Neuron (in vitro differentiated cells): ENCODE data around the gene FANK1.
"Not testable (repeated sequence)": the region's sequence is repeated elsewhere in the genome, so short reads cannot be mapped to it uniquely, and the experiment has no call there.

Experiments
- H2AFZ ChIP-seq: one replicate; pipeline ENCODE4 v1.6.1; 2013; ENCODE audit warnings: low read depth, mild to moderate bottlenecking, inconsistent platforms, low read length, moderate library complexity
- H3K27me3 ChIP-seq: one replicate; pipeline ENCODE4 v1.6.1; 2013; ENCODE audit warnings: low read length; ENCODE audit not compliant: insufficient read depth
- H3K36me3 ChIP-seq: one replicate; pipeline ENCODE4 v1.6.1; 2013; ENCODE audit warnings: low read length; ENCODE audit not compliant: insufficient read depth
- H3K4me1 ChIP-seq: one replicate; pipeline ENCODE4 v1.6.1; 2013; ENCODE audit warnings: low read length; ENCODE audit not compliant: insufficient read depth
- H3K4me3 ChIP-seq: 2 replicates; pipeline ENCODE4 v1.5.1; 2013; ENCODE audit warnings: mild to moderate bottlenecking, low read length, moderate library complexity
- H3K9me3 ChIP-seq: one replicate; pipeline ENCODE4 v1.6.1; 2013; ENCODE audit warnings: low read length

FANK1 gene

GRCh38 chr10:125896088-125896934 lies at the start of gene FANK1:
Gene FANK1 (plus strand): TSS chr10:125896564. CDS start chr10:125896643, 79 bp downstream.
- H3K4me1 ChIP-seq, H3K36me3 ChIP-seq, H3K9me3 ChIP-seq, H3K27me3 ChIP-seq: not testable (repeated sequence)
- H3K4me3 ChIP-seq, result peak within 1 kb of the TSS; percentile 51
- H2AFZ ChIP-seq, result peak within 1 kb of the TSS; percentile 76

- no peak overlapping the region for H2AFZ ChIP-seq
- peaks cover 62% of the 10 kb centered on the region for H3K36me3 ChIP-seq
- no peak overlapping the region for H3K4me3 ChIP-seq
- no peaks in the 10 kb centered on the region for H3K27me3 ChIP-seq
- peaks cover 2% of the 10 kb centered on the region for H3K9me3 ChIP-seq
- H3K4me1 ChIP-seq, result no peaks in the 10 kb centered on the region
Observed at GRCh38 chr10:125846894-125847293, 49.5 kb upstream of the FANK1 start.

GRCh38 chr10:125848371-125848770 lies 48.0 kb upstream of the FANK1 start:
- Histone ChIP-seq H3K27me3 (no peaks in the 10 kb centered on the region), H3K4me3 (no peak overlapping the region), H3K9me3 (peaks cover 2% of the 10 kb centered on the region), H3K36me3 (peaks cover 68% of the 10 kb centered on the region), H2AFZ (no peak overlapping the region), H3K4me1 (no peaks in the 10 kb centered on the region)

GRCh38 chr10:125848857-125849256 lies 47.5 kb upstream of the FANK1 start:
- Histone ChIP-seq H3K9me3 (peaks cover 2% of the 10 kb centered on the region), H3K4me3 (no peak overlapping the region), H3K27me3 (no peaks in the 10 kb centered on the region), H2AFZ (no peak overlapping the region), H3K4me1 (no peaks in the 10 kb centered on the region), H3K36me3 (peaks cover 64% of the 10 kb centered on the region)

- Histone ChIP-seq H3K4me1 (no peaks in the 10 kb centered on the region), H3K36me3 (peaks cover 65% of the 10 kb centered on the region), H3K27me3 (no peaks in the 10 kb centered on the region), H2AFZ (no peak overlapping the region), H3K4me3 (no peak overlapping the region), H3K9me3 (peaks cover 2% of the 10 kb centered on the region)
Observed at GRCh38 chr10:125849448-125849847, 46.9 kb upstream of the FANK1 start.

- no peak overlapping the region for H2AFZ ChIP-seq
- no peak overlapping the region for H3K4me3 ChIP-seq
- no peaks in the 10 kb centered on the region for H3K27me3 ChIP-seq
- H3K9me3 ChIP-seq, result peaks cover 2% of the 10 kb centered on the region
- no peaks in the 10 kb centered on the region for H3K4me1 ChIP-seq
- H3K36me3 ChIP-seq, result peaks cover 63% of the 10 kb centered on the region
Observed at GRCh38 chr10:125850766-125851731, 45.3 kb upstream of the FANK1 start.

- Histone ChIP-seq H3K4me3 (no peak overlapping the region), H3K9me3 (peaks cover 2% of the 10 kb centered on the region), H3K4me1 (no peaks in the 10 kb centered on the region), H2AFZ (no peak overlapping the region), H3K27me3 (no peaks in the 10 kb centered on the region), H3K36me3 (peaks cover 58% of the 10 kb centered on the region)
Observed at GRCh38 chr10:125852487-125852886, 43.9 kb upstream of the FANK1 start.

- Histone ChIP-seq H3K4me1 (no peaks in the 10 kb centered on the region), H2AFZ (no peak overlapping the region), H3K4me3 (no peak overlapping the region), H3K9me3 (no peaks in the 10 kb centered on the region), H3K27me3 (no peaks in the 10 kb centered on the region), H3K36me3 (peaks cover 35% of the 10 kb centered on the region)
Observed at GRCh38 chr10:125857185-125857760, 39.1 kb upstream of the FANK1 start.

GRCh38 chr10:125859128-125859817 lies 37.1 kb upstream of the FANK1 start:
- Histone ChIP-seq H3K4me1 (no peaks in the 10 kb centered on the region), H3K4me3 (no peak overlapping the region), H3K27me3 (no peaks in the 10 kb centered on the region), H2AFZ (no peak overlapping the region), H3K36me3 (peaks cover 25% of the 10 kb centered on the region), H3K9me3 (no peaks in the 10 kb centered on the region)

GRCh38 chr10:125865120-125865519 lies 31.2 kb upstream of the FANK1 start:
- Histone ChIP-seq H2AFZ (no peak overlapping the region), H3K4me3 (no peak overlapping the region), H3K27me3 (no peaks in the 10 kb centered on the region), H3K9me3 (no peaks in the 10 kb centered on the region), H3K4me1 (no peaks in the 10 kb centered on the region), H3K36me3 (peaks cover 23% of the 10 kb centered on the region)

GRCh38 chr10:125866421-125867029 lies 29.8 kb upstream of the FANK1 start:
- no peak overlapping the region for H2AFZ ChIP-seq
- no peaks in the 10 kb centered on the region for H3K27me3 ChIP-seq
- peaks cover 22% of the 10 kb centered on the region for H3K36me3 ChIP-seq
- no peaks in the 10 kb centered on the region for H3K9me3 ChIP-seq
- no peak overlapping the region for H3K4me3 ChIP-seq
- no peaks in the 10 kb centered on the region for H3K4me1 ChIP-seq

GRCh38 chr10:125868372-125868975 lies 27.9 kb upstream of the FANK1 start:
- peaks cover 20% of the 10 kb centered on the region for H3K36me3 ChIP-seq
- H3K9me3 ChIP-seq, result no peaks in the 10 kb centered on the region
- H3K27me3 ChIP-seq, result no peaks in the 10 kb centered on the region
- H3K4me1 ChIP-seq, result no peaks in the 10 kb centered on the region
- H2AFZ ChIP-seq, result no peak overlapping the region
- H3K4me3 ChIP-seq, result no peak overlapping the region
